GM12872 (cell line): ENCODE results near the gene NAV2.

Experiments
- TF ChIP-seq, protein P1 (sequence below): IDR thresholded peaks from 3 replicates; pipeline ENCODE4 v1.5.1; 2011; ENCODE audit warnings: low read depth, mild to moderate bottlenecking, low read length, moderate library complexity; ENCODE audit not compliant: insufficient read depth

NAV2 gene

DNA sequence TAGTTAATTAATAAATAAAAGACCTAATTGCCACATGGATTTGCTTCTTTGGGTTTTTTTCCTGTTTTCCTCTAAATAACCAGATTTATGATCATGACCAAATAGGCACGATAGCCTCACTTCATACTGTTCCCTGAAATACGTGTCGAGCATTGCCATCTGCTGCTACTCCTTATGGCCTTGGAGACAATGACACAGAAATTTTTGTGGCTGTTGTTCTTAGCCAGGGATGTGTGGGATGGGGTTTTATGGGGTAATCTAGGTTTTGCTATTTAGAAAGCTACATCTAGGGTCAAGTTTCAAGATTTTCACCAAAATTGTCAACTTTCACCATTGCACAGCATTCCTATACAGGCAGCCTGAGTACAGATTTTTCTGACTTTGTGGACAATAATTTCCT lies 302.5 kb downstream of the NAV2 start:
- TF ChIP-seq, protein P1, sequence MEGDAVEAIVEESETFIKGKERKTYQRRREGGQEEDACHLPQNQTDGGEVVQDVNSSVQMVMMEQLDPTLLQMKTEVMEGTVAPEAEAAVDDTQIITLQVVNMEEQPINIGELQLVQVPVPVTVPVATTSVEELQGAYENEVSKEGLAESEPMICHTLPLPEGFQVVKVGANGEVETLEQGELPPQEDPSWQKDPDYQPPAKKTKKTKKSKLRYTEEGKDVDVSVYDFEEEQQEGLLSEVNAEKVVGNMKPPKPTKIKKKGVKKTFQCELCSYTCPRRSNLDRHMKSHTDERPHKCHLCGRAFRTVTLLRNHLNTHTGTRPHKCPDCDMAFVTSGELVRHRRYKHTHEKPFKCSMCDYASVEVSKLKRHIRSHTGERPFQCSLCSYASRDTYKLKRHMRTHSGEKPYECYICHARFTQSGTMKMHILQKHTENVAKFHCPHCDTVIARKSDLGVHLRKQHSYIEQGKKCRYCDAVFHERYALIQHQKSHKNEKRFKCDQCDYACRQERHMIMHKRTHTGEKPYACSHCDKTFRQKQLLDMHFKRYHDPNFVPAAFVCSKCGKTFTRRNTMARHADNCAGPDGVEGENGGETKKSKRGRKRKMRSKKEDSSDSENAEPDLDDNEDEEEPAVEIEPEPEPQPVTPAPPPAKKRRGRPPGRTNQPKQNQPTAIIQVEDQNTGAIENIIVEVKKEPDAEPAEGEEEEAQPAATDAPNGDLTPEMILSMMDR = no peak

DNA sequence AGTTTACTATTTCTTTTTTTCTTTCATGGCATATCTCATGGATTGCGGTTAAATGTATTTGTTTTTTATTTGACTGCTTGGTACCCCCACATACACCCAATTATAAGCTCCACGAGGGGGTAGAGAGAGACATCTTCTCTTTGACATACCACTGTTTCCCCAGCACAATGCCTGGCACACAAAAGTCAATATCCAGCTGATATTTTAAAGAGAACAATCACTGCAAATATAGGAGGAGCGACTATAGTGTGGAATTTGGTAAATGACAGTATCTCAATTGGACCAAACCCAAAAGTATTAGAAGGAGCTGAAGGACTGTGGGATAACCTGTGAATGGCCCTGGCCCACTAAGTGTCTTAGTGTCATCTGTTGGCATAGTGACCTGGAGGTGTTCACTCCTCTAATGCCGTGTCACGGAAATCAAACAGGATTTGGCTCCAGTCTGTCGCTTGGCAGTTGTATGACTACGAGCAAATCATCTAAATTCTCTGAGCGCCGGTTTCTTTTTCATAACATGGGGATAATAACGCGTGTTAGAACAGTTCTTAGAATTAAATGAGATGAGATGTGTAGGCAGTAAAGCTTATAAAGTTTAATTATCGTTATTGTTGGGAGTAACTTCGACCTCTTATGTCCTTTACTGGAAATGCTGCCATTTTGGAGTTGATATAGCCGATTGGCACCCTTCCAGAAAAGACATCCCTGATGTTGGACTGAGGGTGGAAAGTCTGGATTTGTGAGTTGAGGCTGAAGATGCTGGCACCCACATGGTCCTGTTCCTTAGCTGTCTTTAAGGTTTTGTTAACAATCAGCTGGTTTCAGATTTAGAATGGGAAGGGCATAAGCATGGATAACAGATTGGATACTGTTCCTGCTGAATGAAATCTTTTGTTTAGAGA lies 303.1 kb downstream of the NAV2 start:
- TF ChIP-seq, protein P1 = no peak

DNA sequence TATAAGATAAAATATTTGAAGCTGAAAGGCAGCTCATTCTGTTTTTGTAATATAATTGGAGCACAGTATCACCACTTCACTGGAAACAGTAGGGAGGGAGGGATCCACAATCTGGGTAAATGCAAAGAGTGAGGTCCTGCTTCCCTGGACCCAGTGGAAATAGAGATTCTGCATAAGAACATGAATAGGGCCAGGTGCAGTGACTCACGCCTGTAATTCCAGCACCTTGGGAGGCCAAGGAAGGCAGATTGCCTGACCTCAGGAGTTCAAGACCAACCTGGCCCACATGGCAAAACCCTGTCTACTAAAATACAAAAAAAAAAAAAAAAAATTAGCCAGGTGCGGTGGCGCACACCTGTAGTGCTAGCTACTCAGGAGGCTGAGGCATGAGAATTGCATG lies 303.9 kb downstream of the NAV2 start:
- TF ChIP-seq, protein P1 = no peak

DNA sequence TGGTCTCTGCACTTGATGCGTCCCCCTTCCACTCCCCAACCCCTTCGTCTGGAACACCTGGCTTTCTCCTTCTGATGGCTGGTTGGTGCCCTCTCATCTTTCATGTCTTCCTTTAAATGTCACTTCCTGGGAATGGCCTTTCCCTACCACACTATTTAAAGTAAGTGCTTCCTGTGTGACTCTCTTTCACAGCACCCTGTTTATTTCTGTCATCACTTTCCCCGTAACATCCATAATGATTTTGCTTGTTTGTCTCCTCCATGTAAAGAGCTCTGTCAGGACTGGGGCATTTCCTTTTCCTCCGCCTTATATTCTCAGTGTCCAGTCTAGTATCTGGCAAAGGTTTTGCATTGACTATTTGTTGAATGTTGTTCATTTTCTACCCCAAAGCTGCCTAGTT lies 304.7 kb downstream of the NAV2 start:
- TF ChIP-seq, protein P1 = no peak

DNA sequence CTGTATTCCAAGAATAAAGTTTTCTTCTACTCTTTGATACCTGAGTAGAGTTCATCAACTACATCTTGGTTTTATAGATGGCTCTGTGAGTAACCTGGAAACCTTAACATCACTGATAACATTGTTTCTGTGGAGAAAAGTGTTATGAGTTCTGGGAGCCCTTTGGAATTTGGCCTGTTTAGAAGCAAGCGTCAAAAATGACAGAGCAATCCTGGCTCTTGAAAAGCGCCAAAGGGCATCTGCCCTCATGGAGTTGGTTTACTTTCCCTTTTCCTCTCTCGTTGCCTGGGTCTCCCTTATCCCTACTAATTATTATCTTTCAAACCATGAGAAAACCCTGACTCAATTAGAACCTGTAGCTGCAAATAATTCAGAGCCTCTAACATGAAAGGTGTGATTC lies 307.6 kb downstream of the NAV2 start:
- TF ChIP-seq, protein P1 = no peak

DNA sequence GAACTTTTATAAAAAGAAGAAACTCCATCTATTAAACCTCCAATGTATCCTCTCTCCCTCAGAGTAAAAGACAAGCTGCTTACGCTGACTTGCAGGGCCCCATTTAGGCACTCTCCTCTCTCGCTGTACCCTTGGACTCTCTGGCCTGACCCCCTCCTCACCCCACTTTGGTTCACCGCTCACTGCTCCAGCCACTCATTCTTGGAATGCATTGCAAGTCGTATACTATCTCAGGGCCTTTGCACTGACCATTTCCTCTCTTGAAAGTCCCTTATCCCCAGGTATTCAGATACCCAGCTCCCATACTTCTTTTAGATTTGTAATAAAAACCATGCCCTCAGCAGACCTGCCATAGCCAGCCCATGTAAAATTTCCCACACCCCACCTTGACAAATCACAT lies 308.1 kb downstream of the NAV2 start:
- TF ChIP-seq, protein P1 = no peak

DNA sequence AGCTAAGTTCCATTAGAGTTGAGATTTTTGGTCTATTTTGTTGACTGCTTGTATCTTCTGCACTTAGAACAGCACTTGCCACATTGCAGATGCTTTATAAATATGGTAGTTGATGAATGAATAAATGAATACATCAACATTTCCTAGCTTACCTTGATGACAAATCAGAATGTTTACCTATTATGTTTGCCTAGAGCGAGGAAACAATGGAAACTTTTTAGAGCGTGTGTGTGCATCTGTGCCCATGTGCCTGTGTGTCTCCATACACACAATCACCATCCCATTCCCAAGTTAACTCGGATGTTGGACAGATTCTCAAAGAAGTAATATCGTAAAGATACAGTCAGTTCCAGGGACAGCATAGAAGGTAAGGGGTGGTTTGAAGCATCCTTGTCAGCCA lies 308.6 kb downstream of the NAV2 start:
- TF ChIP-seq, protein P1 = no peak
